ENCODE measurements around the gene P2RY10. TPM values are rescaled to one million over a fixed set of nuclear protein-coding genes. Genes with fewer than 3 reads are reported as not detected.

Gene P2RY10
- total RNA-seq = 0.34 TPM in 1 of 2 replicates, not detected in the other

GRCh38 chrX:78945186-78945912 is at the start of gene P2RY10:
TSS of gene P2RY10 (plus strand) at chrX:78945391. CDS start at chrX:78960521, 15,130 bp downstream.

Other genes starting within 250 kb of the P2RY10 start
- 0.16 and 0.34 TPM in 2 replicates for gene LPAR4, start 197.7 kb upstream of the P2RY10 start, total RNA-seq
- not detected in 2 replicates for gene GPR174, start 199.3 kb downstream of the P2RY10 start, total RNA-seq

Measured in bronchial smooth muscle cell (primary cell).